Nephron (organoid): ENCODE measurements around the gene ASPSCR1.

Experiments used
- H3K27ac Mint-ChIP-seq, 3 experiments: 2 replicates each; pipeline ENCODE4 v1.8.0; 2020; ENCODE audit warnings: mixed read lengths in 3 of 3, mild to moderate bottlenecking in 2 of 3, moderate library complexity in 1 of 3
- H3K27me3 Mint-ChIP-seq: 2 replicates; pipeline ENCODE4 v1.8.0; 2021; ENCODE audit warnings: low read depth, mild to moderate bottlenecking, moderate library complexity, mixed read lengths
- H3K36me3 Mint-ChIP-seq: 2 replicates; pipeline ENCODE4 v1.8.0; 2020; ENCODE audit warnings: low read depth, mixed read lengths
- H3K4me1 Mint-ChIP-seq: 2 replicates; pipeline ENCODE4 v1.8.0; 2020; ENCODE audit warnings: mixed read lengths
- H3K4me3 Mint-ChIP-seq, 3 experiments: 2 replicates each; pipeline ENCODE4 v1.8.0; 2020; ENCODE audit warnings: mild to moderate bottlenecking in 3 of 3, mixed read lengths in 3 of 3, moderate library complexity in 2 of 3
- H3K9me3 Mint-ChIP-seq: 2 replicates; pipeline ENCODE4 v1.8.0; 2020; ENCODE audit warnings: mixed read lengths
- TF ChIP-seq, protein P1 (sequence below), 3 experiments: fragments of 200-600 bp; sonication (generic); IDR thresholded peaks; one replicate each; pipeline ENCODE4 v1.5.0; 2021; ENCODE audit warnings: antibody characterized with exemption in 3 of 3; ENCODE audit not compliant: unreplicated experiment in 3 of 3

ASPSCR1 gene

DNA sequence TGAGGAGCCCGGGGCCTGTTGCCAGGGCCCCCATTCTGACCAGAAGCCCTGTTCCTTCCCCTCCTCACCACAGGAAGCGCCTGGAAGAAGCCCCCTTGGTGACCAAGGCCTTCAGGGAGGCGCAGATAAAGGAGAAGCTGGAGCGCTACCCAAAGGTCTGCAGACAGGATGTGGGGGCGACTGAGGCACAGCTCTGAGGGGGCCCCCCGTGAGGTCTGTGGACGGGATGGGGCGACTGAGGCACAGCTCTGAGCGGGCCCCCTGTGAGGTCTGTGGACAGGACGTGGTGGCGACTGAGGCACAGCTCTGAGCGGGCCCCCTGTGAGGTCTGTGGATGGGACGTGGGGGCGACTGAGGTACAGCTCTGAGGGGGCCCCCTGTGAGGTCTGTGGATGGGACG is 32.0 kb downstream of the ASPSCR1 start:
- no peaks in the 10 kb centered on the region for H3K27me3 Mint-ChIP-seq
- peaks cover 9% of the 10 kb centered on the region for H3K4me1 Mint-ChIP-seq
- no peak overlapping the region for H3K4me3 Mint-ChIP-seq
- no peak overlapping the region for H3K27ac Mint-ChIP-seq
- no peaks in the 10 kb centered on the region for H3K36me3 Mint-ChIP-seq
- no peaks in the 10 kb centered on the region for H3K9me3 Mint-ChIP-seq
- TF ChIP-seq, protein P1, sequence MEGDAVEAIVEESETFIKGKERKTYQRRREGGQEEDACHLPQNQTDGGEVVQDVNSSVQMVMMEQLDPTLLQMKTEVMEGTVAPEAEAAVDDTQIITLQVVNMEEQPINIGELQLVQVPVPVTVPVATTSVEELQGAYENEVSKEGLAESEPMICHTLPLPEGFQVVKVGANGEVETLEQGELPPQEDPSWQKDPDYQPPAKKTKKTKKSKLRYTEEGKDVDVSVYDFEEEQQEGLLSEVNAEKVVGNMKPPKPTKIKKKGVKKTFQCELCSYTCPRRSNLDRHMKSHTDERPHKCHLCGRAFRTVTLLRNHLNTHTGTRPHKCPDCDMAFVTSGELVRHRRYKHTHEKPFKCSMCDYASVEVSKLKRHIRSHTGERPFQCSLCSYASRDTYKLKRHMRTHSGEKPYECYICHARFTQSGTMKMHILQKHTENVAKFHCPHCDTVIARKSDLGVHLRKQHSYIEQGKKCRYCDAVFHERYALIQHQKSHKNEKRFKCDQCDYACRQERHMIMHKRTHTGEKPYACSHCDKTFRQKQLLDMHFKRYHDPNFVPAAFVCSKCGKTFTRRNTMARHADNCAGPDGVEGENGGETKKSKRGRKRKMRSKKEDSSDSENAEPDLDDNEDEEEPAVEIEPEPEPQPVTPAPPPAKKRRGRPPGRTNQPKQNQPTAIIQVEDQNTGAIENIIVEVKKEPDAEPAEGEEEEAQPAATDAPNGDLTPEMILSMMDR (IDR thresholded peaks at IDR 0.05; ENCODE audit: unreplicated experiment in 3 of 3), result no peak

DNA sequence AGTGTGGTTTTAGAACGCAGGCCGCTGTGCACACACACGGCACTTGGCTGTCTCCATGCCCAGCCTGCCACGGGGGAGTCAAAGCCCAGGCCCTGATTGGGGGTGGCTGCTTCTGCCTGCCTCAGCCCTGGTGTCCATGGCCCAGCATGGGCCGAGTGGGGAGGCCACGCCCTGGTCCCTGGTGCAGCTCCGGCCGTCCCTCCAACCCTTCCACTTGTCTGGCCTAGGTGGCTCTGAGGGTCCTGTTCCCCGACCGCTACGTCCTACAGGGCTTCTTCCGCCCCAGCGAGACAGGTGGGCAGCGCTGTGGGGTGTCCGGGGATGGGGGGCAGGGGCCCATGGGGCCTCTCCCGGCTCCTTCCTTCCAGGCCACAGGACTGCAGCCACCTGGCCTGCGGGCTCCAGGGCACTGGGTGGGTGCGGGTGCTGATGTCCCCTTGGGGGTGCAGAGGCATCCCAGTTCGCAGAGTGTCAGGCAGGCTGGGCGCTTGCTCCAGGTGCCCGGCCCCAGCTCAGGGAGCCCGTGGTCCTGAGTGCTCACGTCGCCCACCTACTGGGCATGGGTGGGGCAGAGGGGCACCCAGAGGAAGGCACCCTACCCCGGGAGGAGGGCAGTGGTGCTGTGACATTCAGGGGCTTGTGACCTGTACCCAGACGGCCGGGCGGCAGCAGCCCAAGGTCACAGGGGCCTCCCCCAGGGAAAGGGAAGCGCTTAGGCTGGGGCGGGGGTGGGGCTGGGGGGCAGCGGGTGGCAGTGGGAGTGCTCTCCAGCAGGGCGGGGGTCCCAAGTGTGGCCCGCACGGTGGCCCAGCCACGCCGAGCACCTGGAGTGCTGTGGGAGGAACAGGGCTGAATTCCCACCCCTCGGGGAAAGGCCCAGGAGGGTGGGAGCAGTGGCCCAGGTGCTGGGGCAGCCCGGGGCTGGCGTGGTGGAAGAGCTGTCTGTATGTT is 33.4 kb downstream of the ASPSCR1 start:
- Mint-ChIP-seq H3K9me3 (no peaks in the 10 kb centered on the region), H3K36me3 (no peaks in the 10 kb centered on the region), H3K27ac (no peak overlapping the region), H3K4me1 (peaks cover 7% of the 10 kb centered on the region), H3K27me3 (no peaks in the 10 kb centered on the region), H3K4me3 (no peak overlapping the region)
- TF ChIP-seq, protein P1 (IDR thresholded peaks at IDR 0.05; ENCODE audit: unreplicated experiment in 3 of 3), result no peak

- Mint-ChIP-seq H3K9me3 (no peaks in the 10 kb centered on the region), H3K36me3 (no peaks in the 10 kb centered on the region), H3K4me1 (no peaks in the 10 kb centered on the region), H3K27ac (no peak overlapping the region), H3K4me3 (no peak overlapping the region), H3K27me3 (no peaks in the 10 kb centered on the region)
- TF ChIP-seq, protein P1 (IDR thresholded peaks at IDR 0.05; ENCODE audit: unreplicated experiment in 3 of 3), result no peak
Observed at GRCh38 chr17:82011617-82012187, 34.3 kb downstream of the ASPSCR1 start.

- H3K4me3 Mint-ChIP-seq, result no peak overlapping the region
- no peaks in the 10 kb centered on the region for H3K36me3 Mint-ChIP-seq
- H3K27ac Mint-ChIP-seq, result no peak overlapping the region
- no peaks in the 10 kb centered on the region for H3K9me3 Mint-ChIP-seq
- no peaks in the 10 kb centered on the region for H3K27me3 Mint-ChIP-seq
- TF ChIP-seq, protein P1 (IDR thresholded peaks at IDR 0.05; ENCODE audit: unreplicated experiment in 3 of 3), result no peak
- H3K4me1 Mint-ChIP-seq, result no peaks in the 10 kb centered on the region
Observed at GRCh38 chr17:82012261-82012639, 34.8 kb downstream of the ASPSCR1 start.

- H3K9me3 Mint-ChIP-seq, result no peaks in the 10 kb centered on the region
- H3K36me3 Mint-ChIP-seq, result no peaks in the 10 kb centered on the region
- H3K27ac Mint-ChIP-seq, result peak overlapping the region in 2 of 3 experiments; percentile 51 to 56
- H3K4me1 Mint-ChIP-seq, result no peaks in the 10 kb centered on the region
- H3K4me3 Mint-ChIP-seq, result no peak overlapping the region
- H3K27me3 Mint-ChIP-seq, result no peaks in the 10 kb centered on the region
- TF ChIP-seq, protein P1 (IDR thresholded peaks at IDR 0.05; ENCODE audit: unreplicated experiment in 3 of 3), result no peak
Observed at GRCh38 chr17:82012640-82013295, 35.3 kb downstream of the ASPSCR1 start.
